LoVo (cell line): ENCODE data around the gene ARL17A.
"Not testable (repeated sequence)": the region's sequence is repeated elsewhere in the genome, so short reads cannot be mapped to it uniquely, and the experiment has no call there.

Experiments
- DNase-seq: peaks from one replicate; pipeline ENCODE4 v3.0.0-alpha.2; 2016; ENCODE audit warnings: low spot score

Gene ARL17A

DNA sequence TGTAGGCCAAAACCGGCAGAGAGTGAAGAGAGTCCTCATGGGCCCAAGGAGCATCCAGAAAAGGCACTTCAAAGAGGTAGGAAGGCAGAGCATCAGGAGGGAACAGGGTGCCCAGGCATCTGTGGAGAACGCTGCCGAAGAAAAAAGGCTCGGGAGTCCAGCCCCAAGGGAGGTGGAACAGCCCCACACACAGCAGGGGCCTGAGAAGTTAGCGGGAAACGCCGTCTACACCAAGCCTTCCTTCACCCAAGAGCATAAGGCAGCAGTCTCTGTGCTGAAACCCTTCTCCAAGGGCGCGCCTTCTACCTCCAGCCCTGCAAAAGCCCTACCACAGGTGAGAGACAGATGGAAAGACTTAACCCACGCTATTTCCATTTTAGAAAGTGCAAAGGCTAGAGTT, 30.9 kb downstream of the ARL17A start:
- not testable (repeated sequence) for DNase-seq

DNA sequence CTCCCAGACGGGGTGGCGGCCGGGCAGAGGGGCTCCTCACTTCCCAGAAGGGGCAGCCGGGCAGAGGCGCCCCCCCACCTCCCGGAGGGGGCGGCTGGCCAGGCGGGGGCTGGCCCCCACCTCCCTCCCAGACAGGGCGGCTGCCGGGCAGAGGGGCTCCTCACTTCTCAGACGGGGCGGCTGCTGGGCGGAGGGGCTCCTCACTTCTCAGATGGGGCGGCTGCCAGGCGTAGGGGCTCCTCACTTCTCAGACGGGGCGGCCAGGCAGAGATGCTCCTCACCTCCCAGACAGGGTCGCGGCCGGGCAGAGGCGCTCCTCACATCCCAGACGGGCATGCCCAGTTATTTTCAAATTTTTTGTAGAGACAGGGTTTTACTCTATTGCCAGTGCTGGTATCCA, 44.8 kb downstream of the ARL17A start:
- DNase-seq, result not testable (repeated sequence)

- not testable (repeated sequence) for DNase-seq
Measured at GRCh38 chr17:46512168-46512567, 67.3 kb downstream of the ARL17A start, which contains the start of gene LRRC37A2. Gene LRRC37A2 (plus strand): TSS chr17:46512468. CDS start chr17:46512713, 245 bp downstream.

DNA sequence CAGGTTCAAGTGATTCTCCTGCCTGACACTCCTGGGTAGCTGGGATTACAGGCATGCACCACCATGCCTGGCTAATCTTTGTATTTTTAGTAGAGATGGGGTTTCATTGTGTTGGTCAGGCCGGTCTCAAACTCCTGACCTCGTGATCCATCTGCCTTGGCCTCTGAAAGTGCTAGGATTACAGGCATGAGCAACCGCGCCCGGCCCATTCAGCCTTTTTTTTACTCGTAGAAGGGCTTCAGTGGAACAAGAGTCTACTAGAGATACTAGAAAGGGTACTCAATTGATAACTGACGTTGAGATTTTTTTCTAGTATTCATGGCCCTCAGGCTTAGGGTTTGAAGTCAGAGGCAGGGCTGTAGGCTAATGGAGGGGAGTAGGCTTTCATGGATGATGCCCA, 73.6 kb downstream of the ARL17A start:
- DNase-seq, result not testable (repeated sequence)

GRCh38 chr17:46499437-46500139, 79.9 kb downstream of the ARL17A start:
- not testable (repeated sequence) for DNase-seq

DNA sequence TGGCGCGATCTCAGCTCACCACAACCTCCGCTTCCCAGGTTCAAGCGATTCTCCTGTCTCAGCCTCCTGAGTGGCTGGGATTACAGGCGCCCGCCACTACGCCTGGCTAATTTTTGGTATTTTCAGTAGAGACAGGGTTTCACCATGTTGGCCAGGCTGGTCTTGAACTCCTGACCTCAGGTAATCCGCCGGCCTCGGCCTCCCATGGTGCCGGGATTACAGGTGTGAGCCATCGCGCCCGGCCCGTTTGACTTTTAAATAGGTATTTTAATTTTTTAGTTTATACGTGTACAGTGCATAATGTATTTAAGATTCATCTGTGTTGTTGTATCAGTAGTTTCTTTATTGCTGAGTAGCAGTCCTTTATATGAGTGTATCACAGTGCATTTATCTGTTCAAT, 87.5 kb downstream of the ARL17A start:
- DNase-seq, result not testable (repeated sequence)

DNA sequence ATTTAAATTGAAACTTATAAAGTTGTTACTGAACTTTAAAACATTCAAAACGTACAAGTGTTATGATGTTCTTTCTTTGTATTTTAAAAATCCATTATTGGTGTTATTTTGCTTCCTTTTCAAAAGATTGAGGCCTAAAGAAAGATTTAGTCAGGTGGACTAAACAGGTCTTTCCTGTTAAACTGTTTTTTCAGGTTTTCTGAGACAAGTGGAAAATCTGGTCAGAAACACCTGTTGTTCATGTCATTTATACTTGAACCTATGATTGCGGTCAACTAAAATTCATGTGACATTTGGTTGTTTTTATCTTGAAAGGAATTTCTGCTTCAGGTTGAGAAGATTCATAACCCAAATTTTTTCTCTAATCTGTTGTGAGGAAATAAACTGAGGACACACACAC, 98.2 kb downstream of the ARL17A start:
- DNase-seq, result not testable (repeated sequence)

GRCh38 chr17:46478823-46479222, 100.7 kb downstream of the ARL17A start:
- not testable (repeated sequence) for DNase-seq

DNA sequence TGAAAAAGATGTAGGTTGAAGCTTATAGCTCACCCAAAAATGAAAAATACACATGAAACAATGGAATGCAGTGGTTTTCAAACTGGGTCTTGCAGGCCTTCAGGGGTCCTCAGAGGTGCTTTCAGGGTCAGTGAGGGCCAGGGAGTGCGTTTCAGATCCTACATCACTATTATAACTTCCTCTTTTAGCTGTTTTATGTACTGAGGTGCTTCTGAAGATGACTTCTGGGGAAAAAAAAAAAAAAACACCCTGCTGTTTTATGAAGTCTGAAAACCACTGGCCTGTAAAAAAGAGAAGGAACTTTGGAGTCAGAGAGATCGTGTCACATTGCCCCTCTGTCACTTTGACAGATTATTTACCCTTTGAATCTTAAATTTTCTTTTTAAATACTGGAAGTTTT, 103.9 kb downstream of the ARL17A start:
- not testable (repeated sequence) for DNase-seq

DNA sequence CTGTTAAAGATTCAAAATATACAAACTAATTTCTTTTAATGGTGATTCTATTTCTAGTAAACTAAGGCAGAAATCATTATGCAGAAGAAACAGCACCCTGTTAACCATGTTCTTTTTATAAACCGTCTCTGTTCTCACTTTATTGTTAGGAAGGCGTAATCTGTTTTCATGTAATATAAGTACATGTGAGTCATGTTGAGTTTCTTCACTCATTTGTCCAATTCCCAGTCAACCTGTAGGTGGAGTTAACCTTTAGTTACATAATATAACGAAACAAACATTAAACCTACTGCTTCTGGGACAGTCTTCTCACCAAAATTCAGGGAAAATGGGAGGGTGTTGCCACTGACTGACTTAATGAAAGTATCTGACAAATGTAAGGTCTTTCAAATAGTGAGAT, 105.0 kb downstream of the ARL17A start:
- DNase-seq, result not testable (repeated sequence)

DNA sequence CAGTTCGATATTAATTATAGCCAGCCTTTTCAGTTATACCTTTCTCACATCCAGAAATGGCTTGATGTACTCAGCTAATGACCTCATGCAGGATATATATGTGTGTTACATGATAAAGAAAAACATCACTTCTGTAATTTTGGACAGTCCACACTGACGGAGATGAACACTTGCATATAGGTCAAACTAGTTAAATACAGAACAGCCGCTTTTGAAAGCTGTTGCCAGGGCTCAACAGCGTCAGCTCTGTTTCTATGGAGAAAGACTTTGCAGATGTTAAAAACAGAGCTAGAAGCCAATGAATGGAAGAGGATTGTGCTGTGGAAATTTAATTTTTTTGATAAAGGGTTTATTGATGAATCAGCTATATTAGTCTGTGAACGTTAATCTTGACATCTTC, 111.9 kb downstream of the ARL17A start:
- not testable (repeated sequence) for DNase-seq
